MM.1S (cell line): ENCODE measurements around the gene RAPGEF3.

ENCODE experiments used
- DNase-seq: peaks from one replicate; pipeline ENCODE4 v3.0.0-alpha.2; 2015
- H2AFZ ChIP-seq: fragments of 300-600 bp; sonication (generic); 2 replicates; pipeline ENCODE4 v1.6.0; 2016; ENCODE audit warnings: antibody characterized with exemption, low read length
- H3F3A ChIP-seq: fragments of 300-600 bp; sonication (generic); 2 replicates; pipeline ENCODE4 v1.6.1; 2016; ENCODE audit warnings: mild to moderate bottlenecking, antibody characterized with exemption, low read length, moderate library complexity, mixed read lengths; ENCODE audit not compliant: insufficient read depth
- H3K27ac ChIP-seq: fragments of 300-600 bp; sonication (generic); 2 replicates; pipeline ENCODE4 v1.5.1; 2016; ENCODE audit warnings: mild to moderate bottlenecking, low read length
- H3K27me3 ChIP-seq: fragments of 300-600 bp; sonication (generic); replicated peaks from 2 replicates; pipeline ENCODE4 v1.6.0; 2016; ENCODE audit warnings: low read length; ENCODE audit not compliant: insufficient read depth
- H3K36me3 ChIP-seq: fragments of 300-600 bp; sonication (generic); replicated peaks from 2 replicates; pipeline ENCODE4 v1.6.1; 2016; ENCODE audit warnings: mild to moderate bottlenecking, low read length, mixed read lengths; ENCODE audit not compliant: insufficient read depth
- H3K4me1 ChIP-seq: fragments of 300-600 bp; sonication (generic); 2 replicates; pipeline ENCODE4 v1.6.1; 2016; ENCODE audit warnings: low read length, mixed read lengths
- H3K4me2 ChIP-seq: fragments of 300-600 bp; sonication (generic); 2 replicates; pipeline ENCODE4 v1.6.0; 2016; ENCODE audit warnings: low read depth, low read length
- H3K4me3 ChIP-seq: fragments of 300-600 bp; sonication (generic); 2 replicates; pipeline ENCODE4 v1.5.1; 2016; ENCODE audit warnings: low read length, mixed read lengths
- H3K79me2 ChIP-seq: fragments of 300-600 bp; sonication (generic); 2 replicates; pipeline ENCODE4 v1.6.1; 2016; ENCODE audit warnings: mixed run types, low read length, mixed read lengths
- H3K9ac ChIP-seq: fragments of 300-600 bp; sonication (generic); 2 replicates; pipeline ENCODE4 v1.6.1; 2016; ENCODE audit warnings: low read length, mixed read lengths
- H3K9me2 ChIP-seq: fragments of 300-600 bp; sonication (generic); replicated peaks from 2 replicates; pipeline ENCODE4 v1.6.1; 2016; ENCODE audit warnings: mild to moderate bottlenecking, low read length, mixed read lengths; ENCODE audit not compliant: insufficient read depth
- H3K9me3 ChIP-seq: fragments of 300-600 bp; sonication (generic); replicated peaks from 2 replicates; pipeline ENCODE4 v1.6.1; 2016; ENCODE audit warnings: mild to moderate bottlenecking, low read length, mixed read lengths; ENCODE audit not compliant: insufficient read depth
- H4K20me1 ChIP-seq: fragments of 300-600 bp; sonication (generic); 2 replicates; pipeline ENCODE4 v1.6.1; 2016; ENCODE audit warnings: mild to moderate bottlenecking, low read length, moderate library complexity, mixed read lengths; ENCODE audit not compliant: insufficient read depth
- EZH2 ChIP-seq: fragments of 300-600 bp; sonication (generic); optimal IDR thresholded peaks from 2 replicates; pipeline ENCODE3; 2017; ENCODE audit warnings: low read depth, mild to moderate bottlenecking, antibody characterized with exemption, low read length, mixed read lengths
- EZH2phosphoT487 ChIP-seq: fragments of 300-600 bp; sonication (generic); IDR thresholded peaks from 2 replicates; pipeline ENCODE4 v1.6.1; 2018; ENCODE audit warnings: antibody characterized with exemption, low read length
- TF ChIP-seq, protein P1 (sequence below): fragments of 300-600 bp; sonication (generic); IDR thresholded peaks from 2 replicates; pipeline ENCODE4 v1.5.1; 2016; ENCODE audit warnings: antibody characterized with exemption, low read length, mixed read lengths

RAPGEF3 gene

DNA sequence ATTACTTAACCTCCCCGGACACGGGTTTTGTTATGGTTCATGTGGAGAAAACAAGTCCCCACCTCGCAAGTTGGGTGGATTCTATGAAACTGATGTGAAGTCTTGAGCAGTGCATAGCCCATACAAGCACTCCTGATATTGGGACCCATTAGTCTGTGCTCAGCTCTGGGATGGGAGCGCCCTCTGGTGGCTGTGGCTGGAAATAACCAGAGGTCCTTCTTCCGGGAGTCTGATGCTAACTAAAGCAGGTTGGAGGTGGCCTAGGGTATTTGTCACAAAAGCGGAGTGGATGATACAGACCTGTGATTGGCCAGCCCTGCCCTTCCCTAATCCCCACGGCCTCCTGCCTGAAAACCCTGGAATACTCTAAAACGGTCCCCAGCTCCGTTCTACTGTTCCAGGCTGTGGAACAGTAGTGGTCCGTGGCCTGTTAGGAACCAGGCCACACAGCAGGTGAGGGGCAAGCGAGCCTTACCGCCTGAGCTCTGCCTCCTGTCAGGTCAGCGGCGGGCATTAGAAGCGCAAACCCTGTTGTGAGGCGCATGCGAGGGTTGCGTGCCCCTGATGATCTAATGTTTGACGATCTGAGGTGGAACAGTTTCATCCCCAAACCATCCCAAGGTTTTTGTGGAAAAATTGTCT lies 20.7 kb upstream of the RAPGEF3 start:
- Histone ChIP-seq H3K27me3 (no peaks in the 10 kb centered on the region), H3K4me3 (no peak overlapping the region), H3F3A (peaks cover 10% of the 10 kb centered on the region; the same call in 1 of the 2 replicates), H3K36me3 (no peaks in the 10 kb centered on the region), H2AFZ (no peak overlapping the region), H3K4me2 (no peak overlapping the region), H3K27ac (no peak overlapping the region), H3K9ac (no peak overlapping the region), H3K9me2 (no peaks in the 10 kb centered on the region), H3K9me3 (no peaks in the 10 kb centered on the region), H4K20me1 (no peaks in the 10 kb centered on the region), H3K4me1 (peaks cover 33% of the 10 kb centered on the region), H3K79me2 (peaks cover 23% of the 10 kb centered on the region)
- DNase-seq, result peak; percentile 90
- TF ChIP-seq EZH2, result no peak
- no peak for TF ChIP-seq EZH2phosphoT487
- TF ChIP-seq, protein P1, sequence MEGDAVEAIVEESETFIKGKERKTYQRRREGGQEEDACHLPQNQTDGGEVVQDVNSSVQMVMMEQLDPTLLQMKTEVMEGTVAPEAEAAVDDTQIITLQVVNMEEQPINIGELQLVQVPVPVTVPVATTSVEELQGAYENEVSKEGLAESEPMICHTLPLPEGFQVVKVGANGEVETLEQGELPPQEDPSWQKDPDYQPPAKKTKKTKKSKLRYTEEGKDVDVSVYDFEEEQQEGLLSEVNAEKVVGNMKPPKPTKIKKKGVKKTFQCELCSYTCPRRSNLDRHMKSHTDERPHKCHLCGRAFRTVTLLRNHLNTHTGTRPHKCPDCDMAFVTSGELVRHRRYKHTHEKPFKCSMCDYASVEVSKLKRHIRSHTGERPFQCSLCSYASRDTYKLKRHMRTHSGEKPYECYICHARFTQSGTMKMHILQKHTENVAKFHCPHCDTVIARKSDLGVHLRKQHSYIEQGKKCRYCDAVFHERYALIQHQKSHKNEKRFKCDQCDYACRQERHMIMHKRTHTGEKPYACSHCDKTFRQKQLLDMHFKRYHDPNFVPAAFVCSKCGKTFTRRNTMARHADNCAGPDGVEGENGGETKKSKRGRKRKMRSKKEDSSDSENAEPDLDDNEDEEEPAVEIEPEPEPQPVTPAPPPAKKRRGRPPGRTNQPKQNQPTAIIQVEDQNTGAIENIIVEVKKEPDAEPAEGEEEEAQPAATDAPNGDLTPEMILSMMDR, result peak; percentile 92

DNA sequence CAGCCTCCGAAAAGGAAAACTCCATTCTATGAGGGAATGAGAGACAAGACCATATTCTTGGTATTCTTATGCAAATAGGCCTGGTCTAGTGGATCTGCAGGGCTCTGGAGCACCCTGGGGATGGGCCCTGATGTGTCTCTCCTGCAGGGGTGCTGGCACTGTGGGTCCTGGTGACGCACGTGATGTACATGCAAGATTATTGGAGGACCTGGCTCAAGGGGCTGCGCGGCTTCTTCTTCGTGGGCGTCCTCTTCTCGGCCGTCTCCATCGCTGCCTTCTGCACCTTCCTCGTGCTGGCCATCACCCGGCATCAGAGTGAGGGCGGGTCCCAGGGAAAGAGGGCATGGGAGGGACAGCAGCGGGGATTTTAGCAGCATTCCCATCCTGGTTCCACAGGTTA lies 20.2 kb upstream of the RAPGEF3 start:
- TF ChIP-seq EZH2phosphoT487 (no peak), EZH2 (no peak)
- TF ChIP-seq, protein P1, result no peak
- no peak overlapping the region for H2AFZ ChIP-seq
- H3K27me3 ChIP-seq, result no peaks in the 10 kb centered on the region
- H3K36me3 ChIP-seq, result no peaks in the 10 kb centered on the region
- H3K4me2 ChIP-seq, result no peak overlapping the region
- no peak overlapping the region for H3K4me3 ChIP-seq
- no peaks in the 10 kb centered on the region for H3K9me3 ChIP-seq
- H3K9ac ChIP-seq, result no peak overlapping the region
- no peaks in the 10 kb centered on the region for H3K9me2 ChIP-seq
- peaks cover 36% of the 10 kb centered on the region for H3K4me1 ChIP-seq
- H3K79me2 ChIP-seq, result peaks cover 28% of the 10 kb centered on the region
- H3K27ac ChIP-seq, result no peak overlapping the region
- peaks cover 10% of the 10 kb centered on the region; the same call in 1 of the 2 replicates for H3F3A ChIP-seq
- no peaks in the 10 kb centered on the region for H4K20me1 ChIP-seq
- DNase-seq, result no peak

DNA sequence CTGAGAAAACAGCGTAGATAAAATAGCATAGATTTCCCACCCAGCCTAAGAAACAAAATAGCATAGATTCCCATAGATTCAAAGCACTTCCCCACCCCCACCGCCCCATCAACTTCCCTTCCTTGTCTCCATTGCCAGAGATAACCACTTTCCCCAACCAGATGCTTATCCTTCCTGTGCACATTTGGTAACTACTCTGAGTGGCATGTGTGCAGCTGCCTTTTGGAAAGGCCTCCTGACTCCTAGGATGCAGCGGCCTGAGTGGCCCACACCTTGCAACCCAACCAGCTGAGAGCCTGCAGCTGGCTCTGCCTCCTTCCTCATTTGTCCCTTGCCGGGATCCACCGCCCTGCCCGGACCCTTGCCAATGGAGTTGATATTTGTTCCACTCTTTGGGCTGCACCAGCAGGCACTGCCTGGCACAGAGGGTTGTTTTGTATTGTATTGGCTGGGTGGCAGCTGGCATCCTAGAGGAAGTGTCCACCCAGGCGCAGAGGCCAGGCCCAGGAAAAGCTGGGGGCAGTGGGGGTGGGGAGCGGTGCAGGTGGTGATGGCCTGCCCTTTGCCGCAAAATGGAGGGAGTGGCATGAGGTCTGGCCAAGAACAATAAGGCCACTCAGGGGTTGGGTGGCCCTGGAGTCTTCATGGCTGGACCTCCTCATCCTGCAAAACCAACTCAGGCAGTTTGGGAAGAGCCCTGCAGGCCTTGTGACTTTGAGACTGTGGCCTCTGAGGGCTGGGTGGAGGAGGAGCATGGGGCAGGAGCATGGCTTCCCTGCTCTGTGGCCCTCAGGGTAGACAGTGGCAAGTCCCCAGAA lies 19.3 kb upstream of the RAPGEF3 start:
- Histone ChIP-seq H3K9me2 (no peaks in the 10 kb centered on the region), H3K36me3 (no peaks in the 10 kb centered on the region), H2AFZ (no peak overlapping the region), H3F3A (peaks cover 10% of the 10 kb centered on the region; the same call in 1 of the 2 replicates), H3K27ac (no peak overlapping the region), H4K20me1 (no peaks in the 10 kb centered on the region), H3K27me3 (no peaks in the 10 kb centered on the region), H3K79me2 (peaks cover 33% of the 10 kb centered on the region), H3K9me3 (no peaks in the 10 kb centered on the region), H3K9ac (no peak overlapping the region), H3K4me1 (peaks cover 36% of the 10 kb centered on the region), H3K4me3 (no peak overlapping the region), H3K4me2 (no peak overlapping the region)
- no peak for DNase-seq
- TF ChIP-seq, protein P1, result no peak
- TF ChIP-seq EZH2phosphoT487 (no peak), EZH2 (no peak)
